ES-I3 (cell line): Measurements from ENCODE around the gene STX16.
"Not testable (repeated sequence)": the region's sequence is repeated elsewhere in the genome, so short reads cannot be mapped to it uniquely, and the experiment has no call there.

Source experiments
- H3K36me3 ChIP-seq: 2 replicates; pipeline ENCODE4 v1.6.1; 2013; ENCODE audit warnings: mild to moderate bottlenecking, low read length, control low read depth, moderate library complexity; ENCODE audit not compliant: insufficient read depth
- H3K4me1 ChIP-seq: 2 replicates; pipeline ENCODE4 v1.6.1; 2013; ENCODE audit warnings: mild to moderate bottlenecking, control low read depth, low read length; ENCODE audit not compliant: insufficient read depth
- H3K9ac ChIP-seq: 2 replicates; pipeline ENCODE4 v1.6.1; 2013; ENCODE audit warnings: low read depth, mild to moderate bottlenecking, low read length, moderate library complexity
- H3K9me3 ChIP-seq: 2 replicates; pipeline ENCODE4 v1.6.1; 2013; ENCODE audit warnings: mild to moderate bottlenecking, low read length, moderate library complexity; ENCODE audit not compliant: control insufficient read depth, insufficient read depth

The STX16 gene

GRCh38 chr20:58722877-58723627 is 72.0 kb downstream of the STX16 start:
- Histone ChIP-seq H3K4me1 (no peaks in the 10 kb centered on the region), H3K9ac (no peak overlapping the region), H3K9me3 (0 out of 2 replicates have a peak, but pooled peaks cover 3% of the 10 kb centered on the region), H3K36me3 (no peaks in the 10 kb centered on the region)

- H3K36me3 ChIP-seq, result no peaks in the 10 kb centered on the region
- H3K4me1 ChIP-seq, result no peaks in the 10 kb centered on the region
- no peak overlapping the region for H3K9ac ChIP-seq
- H3K9me3 ChIP-seq, result 0 out of 2 replicates have a peak, but pooled peaks cover 3% of the 10 kb centered on the region
Observed at GRCh38 chr20:58723628-58723984, 72.5 kb downstream of the STX16 start.

GRCh38 chr20:58726156-58726555 is 75.1 kb downstream of the STX16 start:
- not testable (repeated sequence) for H3K4me1 ChIP-seq, H3K36me3 ChIP-seq, H3K9ac ChIP-seq, H3K9me3 ChIP-seq
